Colon (tissue), 2 donors: ENCODE measurements around the gene TRIM50.
"Not testable (repeated sequence)": the region's sequence is repeated elsewhere in the genome, so short reads cannot be mapped to it uniquely, and the experiment has no call there.

Source experiments
- FAIRE-seq: peaks from 2 replicates; lab custom pipeline; 2012; peaks lifted over from hg19 to GRCh38; lab: Jason Lieb, UNC
- donor health status: control.
- donor health status: control.

Gene TRIM50

GRCh38 chr7:73327922-73328321, at the start of gene TRIM50, which contains the start of gene FKBP6:
Gene TRIM50 (minus strand): TSS chr7:73328082. CDS start chr7:73324787, 3,295 bp downstream.
Gene FKBP6 (plus strand): TSS chr7:73328161. CDS start chr7:73328429, 268 bp downstream.
- FAIRE-seq, result not testable (repeated sequence)

GRCh38 chr7:73376671-73377412, 49.0 kb upstream of the TRIM50 start:
- no peak for FAIRE-seq

DNA sequence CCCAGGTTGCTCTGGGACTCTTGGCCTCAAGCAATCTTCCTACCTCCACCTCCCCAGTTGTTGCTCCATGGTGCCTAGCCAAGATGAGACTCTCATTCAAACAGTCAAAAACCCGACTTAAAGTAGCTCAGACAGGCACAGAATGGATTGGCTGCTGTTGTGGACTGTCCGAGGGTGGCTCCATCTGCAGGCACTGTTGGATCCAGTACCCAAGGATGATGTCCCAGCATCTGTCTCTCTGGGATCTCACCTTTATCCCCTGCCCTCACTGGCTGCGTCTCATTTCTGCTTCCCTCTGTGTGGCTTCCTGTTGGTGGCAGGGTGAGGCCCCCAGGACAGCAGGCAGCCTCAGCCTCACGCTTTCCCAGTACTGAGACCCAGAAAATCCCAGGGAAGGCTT, 48.4 kb upstream of the TRIM50 start:
- not testable (repeated sequence) for FAIRE-seq

GRCh38 chr7:73373741-73374140, 45.9 kb upstream of the TRIM50 start:
- FAIRE-seq, result no peak

- no peak for FAIRE-seq
Observed at GRCh38 chr7:73369622-73370021, 41.7 kb upstream of the TRIM50 start.

DNA sequence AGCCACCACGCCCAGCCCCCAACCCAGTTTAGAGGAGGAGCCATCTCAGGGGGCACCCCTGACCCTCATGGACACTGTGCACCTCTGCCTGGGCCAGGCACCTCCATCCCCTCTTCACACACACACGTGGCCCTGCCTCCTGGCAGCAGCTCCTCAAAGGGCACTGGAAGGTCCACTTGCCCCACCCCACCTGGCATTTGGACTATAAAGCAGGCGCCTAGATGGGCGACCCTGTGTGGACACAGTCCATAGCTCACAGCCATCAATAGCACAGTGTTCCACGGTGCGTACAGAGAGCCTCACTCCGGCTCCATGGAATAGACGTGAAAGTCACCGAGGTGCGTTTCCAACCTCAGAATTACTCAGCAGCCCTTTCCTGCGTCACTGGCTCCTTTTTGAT, 41.1 kb upstream of the TRIM50 start:
- no peak for FAIRE-seq

GRCh38 chr7:73366990-73367389, 39.1 kb upstream of the TRIM50 start:
- no peak for FAIRE-seq

- FAIRE-seq, result no peak
Observed at GRCh38 chr7:73366127-73366526, 38.2 kb upstream of the TRIM50 start.

DNA sequence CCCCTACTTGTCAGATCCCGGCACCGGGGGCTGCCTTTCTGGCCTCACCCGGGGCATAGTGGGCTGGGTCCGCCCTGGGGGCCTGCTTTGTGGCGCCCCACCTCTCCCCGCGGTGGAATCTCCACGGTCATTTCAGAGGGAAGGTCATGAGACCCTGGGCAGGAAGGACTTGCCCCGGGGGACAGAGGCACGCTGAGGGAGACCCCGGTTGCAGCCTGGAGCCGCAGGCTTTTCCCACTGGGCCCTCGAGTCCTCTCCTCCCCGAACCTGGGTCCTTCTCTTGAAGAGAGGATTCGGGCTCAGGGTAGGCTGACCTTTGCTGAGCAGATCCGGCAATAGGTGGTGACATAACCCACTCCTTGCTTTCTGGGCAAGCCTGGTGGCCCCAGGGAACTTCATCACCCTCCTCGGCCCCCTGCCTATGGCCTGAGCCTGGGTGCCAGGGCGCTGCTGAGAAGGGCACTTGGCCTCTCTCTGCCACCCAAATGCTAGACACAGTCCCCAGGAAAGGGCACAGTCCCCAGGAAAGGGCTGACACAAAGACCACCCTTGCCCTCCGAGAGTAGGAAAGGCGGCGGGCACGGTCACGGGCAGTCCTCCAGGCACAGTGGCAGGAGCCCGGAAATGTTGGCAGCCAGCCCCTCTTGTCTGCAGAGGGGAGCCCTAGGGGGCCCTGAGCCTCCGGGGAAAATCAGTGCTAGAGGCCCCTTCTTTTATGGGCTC, 36.3 kb upstream of the TRIM50 start:
- no peak for FAIRE-seq

GRCh38 chr7:73363225-73364005, 35.5 kb upstream of the TRIM50 start:
- FAIRE-seq, result no peak

DNA sequence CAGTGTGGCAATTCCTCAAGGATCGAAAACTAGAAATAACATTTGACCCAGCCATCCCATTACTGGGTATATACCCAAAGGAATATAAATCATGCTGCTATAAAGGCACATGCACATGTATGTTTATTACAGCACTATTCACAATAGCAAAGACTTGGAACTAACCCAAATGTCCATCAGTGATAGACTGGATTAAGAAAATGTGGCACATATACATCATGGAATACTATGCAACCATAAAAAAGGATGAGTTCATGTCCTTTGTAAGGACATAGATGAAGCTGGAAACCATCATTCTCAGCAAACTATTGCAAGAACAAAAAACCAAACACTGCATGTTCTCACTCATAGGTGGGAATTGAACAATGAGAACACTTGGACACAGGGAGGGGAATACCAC, 32.7 kb upstream of the TRIM50 start:
- FAIRE-seq, result not testable (repeated sequence)

- no peak for FAIRE-seq
Observed at GRCh38 chr7:73359746-73360375, 32.0 kb upstream of the TRIM50 start.

DNA sequence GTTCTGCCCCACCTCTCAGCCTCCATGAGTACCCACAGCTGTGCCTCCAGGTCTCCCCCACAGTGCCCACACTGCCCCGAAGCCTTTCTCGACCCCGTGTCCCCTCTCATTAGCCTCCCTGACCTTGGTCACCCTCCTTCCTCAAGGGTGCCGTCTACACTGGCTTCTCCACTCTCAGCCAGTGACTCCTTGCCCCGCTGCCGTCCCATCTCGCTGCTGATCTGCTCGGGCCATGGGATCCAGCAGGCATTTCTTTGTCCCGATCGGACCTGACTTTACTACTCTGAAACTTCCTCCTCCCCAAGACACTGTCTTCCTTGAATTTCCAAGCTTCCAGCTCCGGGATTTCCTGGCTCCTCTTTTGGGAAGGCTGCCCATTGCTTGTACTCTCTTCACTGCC, 31.4 kb upstream of the TRIM50 start:
- no peak for FAIRE-seq

DNA sequence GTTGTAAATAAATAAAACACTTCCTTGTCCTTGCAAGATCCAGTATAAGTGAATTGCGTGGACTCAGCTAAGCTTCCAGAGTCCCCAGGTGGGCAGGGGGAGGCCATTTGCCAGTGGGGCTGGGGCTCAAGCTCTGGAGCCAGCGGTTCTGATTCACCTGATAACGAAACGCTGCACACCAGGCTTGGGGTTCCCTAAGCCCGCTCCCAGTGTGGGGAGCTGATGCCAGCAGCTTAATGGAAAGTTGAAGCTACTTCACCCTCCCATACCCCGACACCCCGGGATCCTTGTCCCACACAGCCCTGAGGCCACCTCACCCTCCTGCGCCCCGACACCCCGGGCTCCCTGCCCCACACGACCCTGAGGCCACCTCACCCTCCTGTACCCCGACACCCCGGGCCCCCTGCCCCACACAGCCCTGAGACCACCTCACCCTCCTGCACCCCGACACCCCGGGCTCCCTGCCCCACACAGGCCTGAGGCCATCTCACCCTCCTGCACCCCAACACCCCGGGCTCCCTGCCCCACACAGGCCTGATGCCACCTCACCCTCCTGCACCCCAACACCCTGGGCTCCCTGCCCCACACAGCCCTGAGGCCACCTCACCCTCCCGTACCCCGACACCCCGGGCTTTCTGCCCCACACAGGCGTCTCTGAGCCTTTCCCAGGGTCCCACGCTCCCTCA, 30.9 kb upstream of the TRIM50 start:
- no peak for FAIRE-seq

- FAIRE-seq, result no peak
Observed at GRCh38 chr7:73356159-73356558, 28.3 kb upstream of the TRIM50 start.

- no peak for FAIRE-seq
Observed at GRCh38 chr7:73354821-73355220, 26.9 kb upstream of the TRIM50 start.

DNA sequence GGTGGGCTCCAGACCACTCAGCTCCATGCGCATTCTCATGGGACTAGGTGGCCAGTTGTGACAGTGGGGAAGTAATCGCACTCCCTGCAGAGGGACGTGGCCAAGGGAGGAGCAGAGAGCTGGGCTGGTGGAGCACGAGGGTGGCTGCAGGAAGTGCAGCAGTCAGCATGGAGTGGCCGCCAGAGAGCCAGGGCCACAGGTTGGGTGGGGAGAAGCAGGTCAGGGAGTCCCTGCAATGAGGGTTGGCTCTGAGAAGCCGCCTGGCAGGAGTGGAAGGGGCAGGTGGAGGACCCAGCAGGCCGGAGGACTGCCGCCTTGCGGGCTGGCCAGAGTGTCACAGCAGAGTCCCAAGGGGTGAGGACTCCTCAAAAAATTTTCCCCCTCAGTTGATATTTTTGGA, 26.3 kb upstream of the TRIM50 start:
- FAIRE-seq, result no peak

- no peak for FAIRE-seq
Observed at GRCh38 chr7:73353243-73353642, 25.4 kb upstream of the TRIM50 start.

DNA sequence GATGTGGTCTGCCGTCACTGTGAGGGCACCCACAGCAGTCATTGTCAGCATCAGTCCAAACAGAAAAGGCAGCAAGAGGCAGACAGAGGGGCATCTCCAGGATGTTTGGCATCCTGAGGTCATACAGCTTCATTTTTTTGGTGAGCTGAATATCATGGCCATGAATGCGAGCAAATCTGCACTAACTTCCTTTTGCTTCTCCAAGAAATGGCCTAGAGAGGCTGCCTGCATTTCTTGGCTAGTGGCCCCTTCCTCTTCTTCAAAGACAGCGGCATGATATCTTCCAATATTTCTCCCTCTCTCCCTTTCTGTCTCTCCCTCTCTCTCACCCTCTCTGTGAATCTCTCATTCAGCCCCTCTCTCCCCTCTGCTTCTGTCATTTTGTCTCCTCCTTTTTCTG, 24.9 kb upstream of the TRIM50 start:
- no peak for FAIRE-seq

- FAIRE-seq, result no peak
Observed at GRCh38 chr7:73351447-73352167, 23.7 kb upstream of the TRIM50 start.
